T-helper 2 cell (primary cell): ENCODE measurements around the gene IMMP2L.
"Not testable (repeated sequence)": the region's sequence is repeated elsewhere in the genome, so short reads cannot be mapped to it uniquely, and the experiment has no call there.

ENCODE experiments used
- DNase-seq, 5 experiments: peaks; one replicate each; pipeline versions ENCODE4 v3.0.0 to v3.0.0-alpha.2; 2012 to 2022

The IMMP2L gene

DNA sequence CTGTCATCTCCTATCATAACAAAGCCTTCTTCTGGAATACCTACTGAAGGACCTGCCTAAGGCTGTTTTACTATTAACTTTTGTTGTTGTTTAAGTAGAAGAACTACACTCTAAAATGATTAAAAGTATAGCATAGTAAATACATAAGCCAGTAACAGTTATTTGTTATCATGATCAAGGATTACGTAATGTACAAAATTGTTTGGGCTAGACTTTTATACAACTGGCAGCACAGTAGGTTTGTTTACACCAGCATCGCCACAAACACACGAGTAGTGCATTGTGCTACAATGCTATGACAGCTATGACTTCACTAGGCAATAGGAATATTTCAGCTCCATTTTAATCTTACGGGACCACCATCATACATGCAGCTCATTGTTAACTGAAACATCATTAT is 302.3 kb downstream of the IMMP2L start:
- no peak for DNase-seq

DNA sequence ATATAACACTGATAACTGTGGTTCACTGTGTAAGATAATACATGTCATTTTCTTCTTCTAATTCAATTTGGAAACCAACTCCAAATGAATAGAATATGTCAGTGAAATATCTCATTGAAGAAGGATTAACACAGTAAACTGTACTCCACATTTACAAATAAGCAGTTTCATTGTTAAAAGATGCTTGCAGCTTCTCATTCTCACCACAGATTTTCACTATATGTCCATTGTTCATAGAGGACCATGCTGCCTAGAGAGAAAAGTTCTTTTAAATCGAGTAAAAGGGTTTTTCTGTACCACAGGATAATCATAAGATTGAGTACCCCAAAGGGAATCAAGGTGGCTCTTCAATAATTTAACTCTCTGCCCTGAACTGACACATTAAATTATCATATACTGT is 305.9 kb downstream of the IMMP2L start:
- DNase-seq, result no peak

DNA sequence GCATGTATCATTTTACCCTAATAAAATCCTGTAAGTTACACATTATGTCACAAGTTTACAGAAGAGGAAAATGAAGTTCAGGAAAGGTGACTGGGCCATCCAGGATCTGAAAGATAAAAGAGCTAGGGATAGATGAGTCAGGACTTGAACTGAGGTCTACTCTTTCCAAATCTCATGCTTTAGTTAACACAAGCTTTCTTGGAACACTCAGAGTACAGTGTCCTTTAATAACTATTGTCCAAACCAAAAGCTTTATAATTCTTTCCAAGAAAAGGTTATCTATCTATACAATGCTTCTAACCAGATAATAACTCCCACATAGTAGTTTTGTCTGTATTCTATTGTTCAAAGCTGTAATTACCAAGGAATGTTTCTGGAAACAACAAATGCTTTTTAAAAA is 306.7 kb downstream of the IMMP2L start:
- no peak for DNase-seq

DNA sequence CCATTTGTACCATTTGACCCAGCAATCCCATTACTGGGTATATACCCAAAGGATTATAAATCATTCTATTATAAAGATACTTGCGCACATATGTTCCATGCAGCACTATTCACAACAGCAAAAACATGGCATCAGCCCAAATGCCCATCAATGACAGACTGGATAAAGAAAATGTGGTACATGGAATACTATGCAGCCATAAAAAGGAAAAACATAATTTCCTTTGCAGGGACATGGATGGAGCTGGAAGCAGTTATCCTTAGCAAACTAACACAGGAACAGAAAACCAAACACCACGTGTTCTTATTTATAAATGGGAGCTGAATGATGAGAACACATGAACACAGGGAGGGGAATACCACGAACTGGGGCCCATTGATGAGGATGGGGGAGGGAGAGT is 310.9 kb downstream of the IMMP2L start:
- not testable (repeated sequence) for DNase-seq

DNA sequence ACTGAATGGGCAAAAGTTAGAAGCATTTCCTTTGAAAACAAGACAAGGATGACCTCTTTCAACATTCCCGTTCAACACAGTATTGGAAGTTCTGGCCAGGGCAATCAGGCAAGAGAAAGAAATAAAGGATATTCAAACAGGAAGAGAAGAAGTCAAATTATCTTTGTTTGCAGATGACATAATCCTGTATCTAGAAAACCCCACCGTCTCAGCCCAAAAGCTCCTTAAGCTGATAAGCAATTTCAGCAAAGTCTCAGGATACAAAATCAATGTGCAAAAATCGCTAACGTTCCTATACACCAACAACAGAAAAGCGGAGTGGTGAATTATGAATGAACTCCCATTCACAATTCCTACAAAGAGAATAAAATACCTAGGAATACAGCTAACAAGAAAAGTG is 312.5 kb downstream of the IMMP2L start:
- not testable (repeated sequence) for DNase-seq

DNA sequence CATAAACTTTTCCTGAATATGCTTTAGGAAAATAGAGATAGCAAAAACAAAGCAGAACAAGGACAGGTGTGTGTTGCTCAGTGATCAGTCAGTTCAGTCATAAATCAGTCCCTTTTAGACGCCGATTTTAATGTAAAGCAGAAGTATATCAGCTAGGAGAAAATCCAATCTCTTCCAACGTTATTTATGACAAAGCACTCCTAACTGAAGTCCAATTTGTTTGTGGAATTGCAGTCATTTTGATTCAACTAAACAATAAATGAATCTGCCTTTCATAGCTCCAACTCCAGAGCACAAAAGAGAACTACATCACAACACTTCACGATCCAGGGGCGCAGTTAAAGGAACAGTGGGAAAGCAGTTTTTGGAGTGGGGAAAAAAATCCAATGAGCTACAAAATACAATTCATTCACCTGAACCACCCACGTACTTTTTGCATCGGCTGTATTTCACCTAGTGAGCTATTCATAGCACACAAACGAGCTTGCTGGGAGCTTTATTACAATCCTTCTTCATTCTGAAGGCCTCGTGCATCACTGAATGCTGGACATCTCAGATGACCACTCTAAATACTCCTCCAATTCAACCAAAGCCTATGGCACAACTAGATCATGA is 320.0 kb downstream of the IMMP2L start:
- no peak for DNase-seq

DNA sequence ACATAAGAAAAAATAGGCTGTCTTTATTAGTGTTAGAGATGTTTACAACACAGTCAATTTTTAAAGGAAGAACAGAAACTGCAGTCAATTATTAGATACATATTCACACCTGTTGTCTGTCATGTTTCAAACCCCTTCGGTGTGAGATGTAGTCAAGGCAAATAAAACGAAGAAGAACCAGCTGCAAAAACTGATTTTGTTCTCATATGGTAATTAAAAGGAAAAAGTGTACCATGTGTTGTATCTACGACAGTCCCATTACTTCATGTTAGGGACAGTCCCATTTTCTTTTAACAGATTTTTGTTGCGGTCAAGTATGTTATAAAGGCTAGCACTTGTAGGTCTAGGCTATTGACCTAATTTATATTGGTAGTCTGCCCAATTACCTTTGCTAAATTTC is 321.9 kb downstream of the IMMP2L start:
- no peak for DNase-seq

DNA sequence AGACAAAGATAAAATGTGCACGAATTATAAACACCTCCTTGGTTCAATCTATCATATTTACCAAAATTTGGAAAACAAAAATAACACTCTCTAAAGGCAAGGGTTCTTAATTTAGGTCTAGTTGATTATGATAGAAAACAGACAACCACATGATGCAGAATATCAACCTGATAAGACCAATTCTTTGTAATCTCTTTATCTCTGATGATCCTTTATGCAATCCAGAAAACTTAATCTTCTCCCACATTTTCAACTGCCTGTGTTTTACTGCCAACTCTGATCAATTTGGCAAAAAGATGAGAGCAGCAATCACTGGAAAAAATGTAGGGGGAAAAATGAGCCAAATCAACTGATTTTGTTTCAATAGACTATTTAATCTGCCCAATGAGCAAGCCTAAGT is 322.9 kb downstream of the IMMP2L start:
- DNase-seq, result no peak

DNA sequence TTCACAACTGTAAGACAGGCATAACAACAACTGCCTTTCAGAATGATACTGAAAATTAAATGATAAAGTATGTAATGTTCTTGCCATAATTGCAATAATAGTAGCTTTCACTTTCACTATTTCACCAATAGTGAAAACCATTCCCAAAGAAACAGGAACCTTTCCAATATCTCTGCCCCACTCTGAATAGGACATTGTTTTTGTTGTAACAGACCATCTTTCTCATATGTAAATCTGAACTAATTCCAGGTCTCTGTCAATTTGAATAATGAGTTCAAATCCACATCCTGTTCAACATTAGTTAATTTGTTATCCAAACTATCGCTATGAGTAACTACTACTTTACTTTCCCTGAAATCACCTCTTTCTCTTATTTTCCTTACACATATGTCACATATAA is 323.4 kb downstream of the IMMP2L start:
- DNase-seq, result no peak

DNA sequence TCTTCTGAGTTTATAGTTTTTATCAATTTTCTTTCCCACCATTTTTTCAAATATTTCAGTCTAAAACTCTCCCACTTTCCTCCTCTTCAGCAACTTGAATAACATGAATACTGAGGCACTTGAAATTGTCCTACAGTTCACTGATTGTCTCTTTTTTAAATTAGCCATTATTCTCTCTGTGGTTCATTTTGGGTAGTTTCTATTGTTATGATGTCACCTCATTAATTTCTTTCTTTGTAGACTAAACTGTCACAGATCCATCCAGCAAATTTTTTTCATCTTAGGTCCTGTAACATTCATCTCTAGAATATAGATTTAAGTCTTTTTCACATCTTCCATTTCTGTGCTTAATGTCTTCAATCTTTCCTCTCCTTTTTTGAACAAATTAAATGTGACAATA is 326.6 kb downstream of the IMMP2L start:
- no peak for DNase-seq

DNA sequence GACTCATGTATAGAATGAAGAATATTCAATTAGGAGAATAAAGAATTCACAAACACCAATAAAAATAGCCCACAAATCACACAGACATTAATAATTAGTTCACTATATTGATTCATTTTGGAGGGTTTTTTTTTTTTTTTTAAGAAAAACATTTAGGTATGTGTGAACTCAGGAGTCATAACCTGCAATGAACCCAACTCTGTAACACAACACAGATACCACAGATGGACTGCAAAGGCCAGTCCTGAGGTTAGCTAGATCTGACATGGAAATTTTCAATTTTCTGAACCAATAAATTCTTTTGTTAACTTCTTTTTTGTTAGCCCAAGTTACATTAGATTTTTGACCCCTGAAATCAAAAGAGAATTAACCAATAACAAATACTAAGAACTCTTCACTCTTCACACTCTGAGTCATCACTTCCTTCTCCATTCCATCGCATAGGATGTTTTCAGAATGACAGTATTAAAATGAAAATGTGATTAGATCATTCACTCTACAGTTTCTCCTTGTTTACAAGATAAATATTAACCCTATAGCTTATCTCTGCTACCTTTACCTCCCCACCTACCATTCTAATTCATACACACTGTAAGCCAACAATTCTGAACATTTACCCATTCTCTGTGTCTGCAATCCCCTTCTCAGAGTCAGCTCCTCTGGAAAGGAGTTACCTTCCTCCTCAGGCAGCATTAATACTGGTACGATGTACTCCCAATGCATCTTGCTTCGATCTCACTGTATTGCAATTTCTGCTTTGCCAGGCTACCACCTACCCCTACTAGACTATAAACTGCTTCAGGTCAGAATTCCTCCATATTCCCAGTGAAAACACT is 329.8 kb downstream of the IMMP2L start:
- DNase-seq, result peak in 1 of 5 experiments; percentile 66

DNA sequence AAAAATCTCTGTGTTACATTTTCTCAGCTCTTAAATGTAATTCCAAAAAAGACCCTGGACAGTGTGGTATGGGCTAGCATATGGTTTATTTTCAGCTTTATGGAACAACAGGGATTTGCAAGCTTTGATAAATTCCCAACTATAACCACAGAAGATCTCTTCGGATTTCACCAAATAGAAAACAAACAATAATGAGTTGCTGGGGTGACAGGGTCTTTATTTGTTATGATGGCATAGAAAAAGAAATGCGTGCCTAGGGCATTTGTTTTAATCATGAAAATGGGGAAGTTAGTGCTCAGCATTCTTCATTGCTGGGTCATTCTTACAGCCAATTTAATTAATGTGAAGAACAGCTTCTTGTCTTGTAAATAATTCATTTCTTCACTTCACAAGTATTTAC is 332.4 kb downstream of the IMMP2L start:
- DNase-seq, result no peak

DNA sequence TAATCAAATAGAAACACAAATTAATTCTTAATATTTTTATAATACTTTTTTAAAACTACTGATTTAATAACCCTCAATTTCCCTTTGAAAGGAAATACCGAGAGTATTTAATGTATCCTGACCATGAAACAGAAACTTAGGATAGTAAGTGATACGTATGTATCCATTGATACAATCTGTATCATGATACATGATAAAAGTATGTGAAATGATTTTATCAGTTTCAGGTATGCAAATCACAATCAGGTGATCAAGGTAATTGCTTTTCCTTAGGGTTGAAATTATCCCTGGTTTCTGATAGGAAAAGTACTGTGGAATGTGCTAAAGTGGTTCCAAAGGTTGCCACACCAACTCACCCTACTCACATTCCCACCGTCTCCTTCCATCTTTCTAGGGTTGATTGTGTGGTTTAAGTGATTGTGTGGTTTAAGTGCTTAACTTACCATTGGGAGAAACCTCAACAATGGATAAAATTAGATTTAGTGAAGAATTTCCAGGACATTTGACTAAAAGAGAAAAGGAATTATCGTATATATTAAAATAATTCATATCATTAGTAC is 333.0 kb downstream of the IMMP2L start:
- no peak for DNase-seq

DNA sequence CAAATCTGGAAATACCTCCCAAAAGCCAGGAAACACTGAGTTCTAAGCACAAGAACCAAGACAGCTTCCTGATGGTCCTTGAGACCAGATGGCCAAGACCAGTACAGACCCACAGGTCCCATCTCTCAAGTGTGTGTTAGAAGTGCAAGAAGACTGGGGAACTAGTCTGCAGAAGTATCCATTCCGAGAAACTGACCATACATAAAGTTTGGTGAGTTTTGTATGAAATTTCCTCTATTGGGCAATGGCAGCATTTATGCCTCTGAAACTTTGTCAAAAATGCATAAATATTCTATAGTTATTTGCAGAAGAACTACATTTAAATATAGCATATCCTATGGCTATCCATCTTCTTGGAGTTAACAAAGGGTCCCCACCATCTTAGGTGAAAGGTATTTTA is 333.9 kb downstream of the IMMP2L start:
- DNase-seq, result no peak

DNA sequence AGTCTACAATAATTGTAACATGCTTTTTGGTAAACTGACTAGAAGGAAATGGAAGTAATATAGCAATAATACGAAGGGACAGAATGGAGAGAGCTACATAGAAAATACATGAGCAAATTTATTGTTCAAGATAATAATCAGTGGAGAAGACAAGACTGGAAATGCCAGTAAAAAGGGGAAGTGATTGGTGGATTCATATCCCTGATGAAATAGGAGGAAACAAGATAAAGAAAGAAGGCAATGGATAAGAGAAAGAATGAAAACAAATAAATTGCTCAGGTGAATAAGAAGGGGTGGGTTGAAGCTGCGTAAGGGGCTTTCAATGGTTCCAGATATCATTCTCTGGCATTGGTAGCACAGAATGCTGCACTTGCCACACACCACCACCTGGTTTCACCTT is 335.5 kb downstream of the IMMP2L start:
- DNase-seq, result no peak

DNA sequence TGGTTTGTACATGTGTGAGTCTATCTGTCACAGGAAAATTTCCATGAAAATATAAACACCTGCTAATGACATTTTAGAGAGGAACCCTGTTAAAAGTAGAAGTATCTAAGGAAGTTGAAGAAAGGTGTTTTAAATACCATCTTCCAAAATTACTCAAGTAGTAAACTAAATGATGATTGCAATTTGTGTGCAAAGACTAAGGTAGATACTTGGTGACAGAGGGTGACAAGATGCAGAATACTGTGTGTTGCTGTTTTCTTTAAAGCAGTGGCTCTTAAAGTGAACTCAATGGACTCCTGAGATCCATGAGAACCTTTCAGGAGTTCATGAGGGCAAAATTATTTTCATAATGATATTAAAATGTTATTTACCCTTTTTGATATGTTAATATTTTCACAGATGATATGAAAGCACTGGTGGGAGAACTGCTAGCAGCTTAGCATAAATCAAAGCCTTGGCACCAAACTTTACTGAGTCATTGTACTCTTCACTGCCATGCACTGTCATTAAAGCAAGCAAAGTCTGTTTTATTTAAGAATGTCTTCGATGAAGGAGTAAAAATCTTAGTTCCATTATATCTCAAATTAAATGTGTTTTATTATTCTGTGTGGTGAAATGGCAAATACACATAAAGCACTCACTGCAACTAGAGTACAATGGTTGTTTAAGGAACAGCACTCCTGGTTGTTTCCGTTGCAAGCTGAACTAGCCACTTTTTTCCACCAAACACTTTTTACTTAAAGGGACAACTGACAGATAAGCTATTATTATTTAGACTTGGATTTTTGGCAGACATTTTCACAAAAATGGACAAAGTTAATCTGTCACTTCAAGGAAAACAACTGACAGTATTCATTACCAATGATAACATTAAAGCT is 337.7 kb downstream of the IMMP2L start:
- no peak for DNase-seq

DNA sequence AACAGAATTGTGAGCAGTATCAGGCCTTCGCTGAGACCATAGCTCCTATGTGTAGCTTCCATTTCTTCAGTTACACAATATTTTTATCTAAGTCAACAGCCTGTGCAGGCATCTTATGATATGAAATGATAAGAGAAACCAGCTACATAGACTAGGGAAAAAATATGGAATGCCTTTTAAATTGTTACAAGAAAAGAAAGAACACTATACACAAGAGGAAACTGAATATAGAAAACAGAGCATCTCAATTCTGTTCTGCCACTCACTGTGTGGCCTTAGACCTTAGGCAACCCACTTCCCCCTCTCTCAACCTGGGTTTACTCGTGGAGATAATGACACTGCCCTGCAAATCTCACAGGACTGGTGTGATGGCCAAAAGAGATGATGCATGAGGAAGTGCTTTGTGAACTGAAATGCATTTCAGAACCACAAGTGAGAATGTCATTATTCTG is 338.5 kb downstream of the IMMP2L start:
- no peak for DNase-seq

DNA sequence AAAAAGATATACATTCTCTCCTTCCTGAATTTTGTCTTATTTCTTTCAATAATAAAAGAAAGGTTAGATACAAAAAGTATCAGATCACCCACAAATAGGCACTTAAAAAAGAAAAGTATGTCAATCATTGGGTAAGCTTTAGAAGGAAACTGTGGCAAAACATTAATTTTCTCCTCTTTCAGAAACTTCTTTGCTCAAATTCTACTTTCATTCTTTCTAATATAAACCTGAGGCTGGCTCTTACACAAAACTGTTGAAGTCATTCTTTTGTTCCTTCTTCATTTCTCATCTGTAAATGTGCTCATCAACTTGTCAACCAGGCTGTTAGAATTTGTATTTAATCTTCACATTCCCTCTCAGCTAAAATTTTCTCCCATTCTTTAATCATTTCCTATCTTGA is 346.7 kb downstream of the IMMP2L start:
- no peak for DNase-seq

DNA sequence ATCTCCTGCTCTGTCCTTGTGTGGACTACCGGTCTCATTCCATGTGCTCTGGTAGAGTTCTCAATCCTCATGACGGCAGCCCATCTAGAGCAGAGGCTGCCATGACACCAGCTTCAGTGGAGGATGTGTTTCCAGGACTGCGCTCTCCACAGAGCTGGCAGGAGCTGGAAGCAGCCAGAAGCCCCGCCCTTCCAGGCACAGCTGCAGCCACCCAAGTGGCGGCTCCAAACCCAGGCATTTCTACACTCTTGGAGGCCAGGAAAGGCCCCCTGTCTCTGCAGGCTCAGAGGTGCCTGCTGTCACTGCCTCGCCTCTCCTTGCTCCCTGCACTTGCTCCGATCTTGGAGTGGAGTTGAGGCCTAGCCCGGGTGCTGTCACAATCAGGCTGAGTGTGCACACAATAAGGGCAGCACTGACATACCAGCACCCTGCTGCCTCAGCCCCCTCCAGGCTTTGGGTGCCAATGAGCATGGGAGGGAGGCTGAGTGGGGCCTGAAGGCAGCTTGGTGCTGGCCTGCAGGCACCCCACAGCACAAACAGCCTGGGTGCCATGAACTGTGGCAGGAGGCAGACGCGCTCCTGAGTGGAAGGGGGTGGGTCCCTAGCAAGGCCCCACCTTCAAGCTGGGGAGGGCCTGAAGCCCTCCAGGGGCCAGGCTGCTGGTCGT is 349.3 kb downstream of the IMMP2L start:
- no peak for DNase-seq

DNA sequence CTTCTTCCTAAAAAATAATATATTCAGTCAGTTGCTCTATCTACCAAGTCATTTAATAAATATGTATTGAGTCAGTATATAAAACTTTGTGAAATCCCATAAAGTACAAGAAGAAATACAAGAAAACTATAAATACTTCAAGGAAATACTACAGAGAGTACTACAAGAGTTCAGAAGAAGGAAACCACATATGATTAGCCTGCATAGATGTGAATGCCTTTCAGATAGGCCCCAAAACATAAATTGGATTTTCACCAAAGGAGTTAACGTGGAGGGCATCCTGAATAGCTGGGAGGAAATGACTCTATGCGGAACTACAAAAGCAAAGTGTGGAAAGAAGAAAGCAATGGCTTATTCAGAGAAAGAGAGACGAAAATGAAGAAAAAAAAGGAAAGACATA is 351.3 kb downstream of the IMMP2L start:
- no peak for DNase-seq

DNA sequence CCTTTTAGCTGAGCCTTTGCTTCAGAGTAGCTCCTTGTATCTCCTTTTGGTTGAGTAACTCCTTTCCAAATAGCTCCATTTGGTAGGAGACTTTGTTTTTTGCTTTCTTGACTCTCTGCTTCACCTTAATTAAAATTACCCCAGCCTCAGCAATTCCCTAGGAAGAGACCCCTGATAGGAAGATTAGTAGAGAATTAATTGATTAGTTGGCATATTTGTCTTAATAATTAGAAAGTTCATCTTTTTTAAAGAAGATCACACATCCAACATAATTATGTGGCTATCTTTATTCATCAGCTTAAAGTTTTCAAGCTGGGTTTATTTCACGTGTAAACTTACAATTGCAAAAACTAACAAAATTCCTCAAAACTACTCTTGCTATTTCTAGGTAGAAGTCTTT is 352.2 kb downstream of the IMMP2L start:
- DNase-seq, result no peak

DNA sequence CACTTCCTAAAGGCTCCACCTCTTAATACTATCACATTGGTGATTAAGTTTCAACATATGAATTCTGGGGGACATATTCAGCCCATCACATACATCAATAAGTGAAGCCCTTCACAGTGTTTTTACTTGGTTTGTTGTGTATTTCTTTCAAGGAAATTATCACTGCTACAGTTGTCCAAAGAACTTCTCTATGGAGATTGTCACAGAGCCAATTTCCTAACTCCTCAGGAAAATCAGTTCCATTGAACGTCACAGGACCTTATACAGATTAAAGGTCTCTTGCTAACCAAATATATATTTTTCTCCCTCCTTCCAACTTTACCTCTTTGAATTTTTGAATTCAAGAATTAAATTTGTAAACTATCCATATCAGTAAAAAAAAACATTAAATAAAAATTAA is 357.0 kb downstream of the IMMP2L start:
- no peak for DNase-seq

DNA sequence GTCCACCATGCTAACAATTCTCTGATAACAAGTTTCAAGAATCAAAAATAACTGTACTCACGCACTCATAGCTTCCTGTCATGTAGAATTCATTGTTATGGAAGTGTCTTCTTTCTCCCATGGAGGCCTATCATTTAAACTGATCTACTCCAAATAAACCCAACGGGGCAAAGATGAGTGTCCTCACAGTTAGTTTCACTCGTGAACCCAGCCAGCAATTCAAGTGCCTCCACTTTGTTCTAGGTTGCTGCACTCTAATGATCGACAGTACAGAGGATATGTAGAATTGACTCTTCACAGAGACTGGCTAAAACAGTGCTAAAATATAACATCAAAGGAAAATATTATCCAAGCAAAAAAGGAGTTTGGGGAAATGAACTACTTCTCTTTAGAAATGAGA is 360.0 kb downstream of the IMMP2L start:
- no peak for DNase-seq
